HEK293 (cell line): ENCODE data around the gene UPP1.

ENCODE experiments used
- MEIS1 ChIP-seq: sonication (generic); formaldehyde crosslinking; IDR thresholded peaks from 2 replicates; pipeline ENCODE4 v1.8.1; 2022; ENCODE audit warnings: missing genetic modification reagents, mild to moderate bottlenecking, borderline replicate concordance
- PRDM1 ChIP-seq: fragments of 450-650 bp; formaldehyde crosslinking; IDR thresholded peaks from 2 replicates; pipeline ENCODE4; 2016; ENCODE audit warnings: missing biosample characterization, missing genetic modification characterization
- SP2 ChIP-seq: fragments of 450-650 bp; formaldehyde crosslinking; IDR thresholded peaks from 2 replicates; pipeline ENCODE4 v1.5.1; 2016; ENCODE audit warnings: missing biosample characterization, missing genetic modification characterization
- YY1 ChIP-seq: fragments of 450-650 bp; formaldehyde crosslinking; IDR thresholded peaks from 2 replicates; pipeline ENCODE4 v1.5.1; 2018; ENCODE audit warnings: missing biosample characterization, missing genetic modification characterization
- ZNF140 ChIP-seq: fragments of 450-650 bp; formaldehyde crosslinking; IDR thresholded peaks from 2 replicates; pipeline ENCODE4 v1.5.1; 2016; ENCODE audit warnings: missing biosample characterization, missing genetic modification characterization
- ZNF184 ChIP-seq: fragments of 450-650 bp; IDR thresholded peaks from 2 replicates; pipeline ENCODE4 v1.5.1; 2018; ENCODE audit warnings: missing biosample characterization, mild to moderate bottlenecking, missing genetic modification characterization
- ZNF214 ChIP-seq: fragments of 450-650 bp; formaldehyde crosslinking; IDR thresholded peaks from 2 replicates; pipeline ENCODE4 v1.5.1; 2017; ENCODE audit warnings: missing biosample characterization, mild to moderate bottlenecking, missing genetic modification characterization, borderline replicate concordance
- ZNF350 ChIP-seq: fragments of 450-650 bp; formaldehyde crosslinking; IDR thresholded peaks from 2 replicates; pipeline ENCODE4 v1.5.0; 2017; ENCODE audit warnings: missing biosample characterization, mild to moderate bottlenecking, missing genetic modification characterization
- ZNF701 ChIP-seq: fragments of 450-650 bp; formaldehyde crosslinking; IDR thresholded peaks from 2 replicates; pipeline ENCODE4 v1.5.1; 2016; ENCODE audit warnings: missing biosample characterization, missing genetic modification characterization
- TF ChIP-seq, protein P1 (sequence below): fragments of 450-650 bp; formaldehyde crosslinking; IDR thresholded peaks from 2 replicates; pipeline ENCODE4 v1.5.1; 2017; ENCODE audit warnings: missing biosample characterization, missing genetic modification characterization
- TF ChIP-seq, protein P2 (sequence below): fragments of 450-650 bp; formaldehyde crosslinking; IDR thresholded peaks from 2 replicates; pipeline ENCODE4 v1.5.1; 2016; ENCODE audit warnings: missing biosample characterization, missing genetic modification characterization
- TF ChIP-seq, protein P3 (sequence below): fragments of 450-650 bp; formaldehyde crosslinking; IDR thresholded peaks from 2 replicates; pipeline ENCODE4 v1.5.1; 2016; ENCODE audit warnings: missing biosample characterization, missing genetic modification characterization
- TF ChIP-seq, protein P4 (sequence below): IDR thresholded peaks from 2 replicates; pipeline ENCODE4 v1.6.1; 2011; ENCODE audit warnings: mild to moderate bottlenecking, low read depth, low read length, borderline replicate concordance
- TF ChIP-seq, protein P5 (sequence below): fragments of 450-650 bp; IDR thresholded peaks from 2 replicates; pipeline ENCODE4 v1.5.1; 2018; ENCODE audit warnings: missing biosample characterization, missing genetic modification characterization

DNA sequence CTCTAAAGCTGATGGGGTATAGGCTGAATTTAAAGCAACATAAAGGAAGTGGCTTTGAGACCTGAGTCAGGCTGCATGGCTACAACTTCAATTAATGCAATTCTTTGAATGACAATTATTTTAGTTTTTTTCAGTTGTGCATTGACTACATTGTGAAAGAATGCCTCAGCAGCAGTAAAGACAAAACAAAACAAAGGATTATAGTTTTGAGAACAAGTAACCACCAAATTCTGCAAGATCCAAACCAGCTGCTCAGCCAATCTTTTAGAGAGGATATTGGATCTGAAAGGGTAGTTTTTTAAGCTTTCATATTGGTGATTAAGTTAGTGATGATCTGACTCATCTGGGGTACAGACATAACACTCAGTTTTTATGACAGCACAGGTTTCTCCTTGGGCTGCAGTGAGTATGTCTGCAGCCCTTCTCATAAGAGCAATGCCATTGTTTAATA, 41.6 kb downstream of the UPP1 start:
- TF ChIP-seq YY1 (tag by site-specific recombination) (no peak), MEIS1 (CRISPR knock-in tag) (no peak), PRDM1 (no peak), ZNF214 (tag by site-specific recombination) (no peak), ZNF140 (tag by site-specific recombination) (no peak), ZNF701 (tag by site-specific recombination) (no peak), SP2 (tag by site-specific recombination) (no peak), ZNF350 (tag by site-specific recombination) (no peak), ZNF184 (tag by site-specific recombination) (no peak)
- TF ChIP-seq, protein P1, sequence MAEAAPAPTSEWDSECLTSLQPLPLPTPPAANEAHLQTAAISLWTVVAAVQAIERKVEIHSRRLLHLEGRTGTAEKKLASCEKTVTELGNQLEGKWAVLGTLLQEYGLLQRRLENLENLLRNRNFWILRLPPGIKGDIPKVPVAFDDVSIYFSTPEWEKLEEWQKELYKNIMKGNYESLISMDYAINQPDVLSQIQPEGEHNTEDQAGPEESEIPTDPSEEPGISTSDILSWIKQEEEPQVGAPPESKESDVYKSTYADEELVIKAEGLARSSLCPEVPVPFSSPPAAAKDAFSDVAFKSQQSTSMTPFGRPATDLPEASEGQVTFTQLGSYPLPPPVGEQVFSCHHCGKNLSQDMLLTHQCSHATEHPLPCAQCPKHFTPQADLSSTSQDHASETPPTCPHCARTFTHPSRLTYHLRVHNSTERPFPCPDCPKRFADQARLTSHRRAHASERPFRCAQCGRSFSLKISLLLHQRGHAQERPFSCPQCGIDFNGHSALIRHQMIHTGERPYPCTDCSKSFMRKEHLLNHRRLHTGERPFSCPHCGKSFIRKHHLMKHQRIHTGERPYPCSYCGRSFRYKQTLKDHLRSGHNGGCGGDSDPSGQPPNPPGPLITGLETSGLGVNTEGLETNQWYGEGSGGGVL (tag by site-specific recombination), result no peak
- TF ChIP-seq, protein P2, sequence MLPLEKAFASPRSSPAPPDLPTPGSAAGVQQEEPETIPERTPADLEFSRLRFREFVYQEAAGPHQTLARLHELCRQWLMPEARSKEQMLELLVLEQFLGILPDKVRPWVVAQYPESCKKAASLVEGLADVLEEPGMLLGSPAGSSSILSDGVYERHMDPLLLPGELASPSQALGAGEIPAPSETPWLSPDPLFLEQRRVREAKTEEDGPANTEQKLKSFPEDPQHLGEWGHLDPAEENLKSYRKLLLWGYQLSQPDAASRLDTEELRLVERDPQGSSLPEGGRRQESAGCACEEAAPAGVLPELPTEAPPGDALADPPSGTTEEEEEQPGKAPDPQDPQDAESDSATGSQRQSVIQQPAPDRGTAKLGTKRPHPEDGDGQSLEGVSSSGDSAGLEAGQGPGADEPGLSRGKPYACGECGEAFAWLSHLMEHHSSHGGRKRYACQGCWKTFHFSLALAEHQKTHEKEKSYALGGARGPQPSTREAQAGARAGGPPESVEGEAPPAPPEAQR (tag by site-specific recombination), result no peak
- TF ChIP-seq, protein P3, sequence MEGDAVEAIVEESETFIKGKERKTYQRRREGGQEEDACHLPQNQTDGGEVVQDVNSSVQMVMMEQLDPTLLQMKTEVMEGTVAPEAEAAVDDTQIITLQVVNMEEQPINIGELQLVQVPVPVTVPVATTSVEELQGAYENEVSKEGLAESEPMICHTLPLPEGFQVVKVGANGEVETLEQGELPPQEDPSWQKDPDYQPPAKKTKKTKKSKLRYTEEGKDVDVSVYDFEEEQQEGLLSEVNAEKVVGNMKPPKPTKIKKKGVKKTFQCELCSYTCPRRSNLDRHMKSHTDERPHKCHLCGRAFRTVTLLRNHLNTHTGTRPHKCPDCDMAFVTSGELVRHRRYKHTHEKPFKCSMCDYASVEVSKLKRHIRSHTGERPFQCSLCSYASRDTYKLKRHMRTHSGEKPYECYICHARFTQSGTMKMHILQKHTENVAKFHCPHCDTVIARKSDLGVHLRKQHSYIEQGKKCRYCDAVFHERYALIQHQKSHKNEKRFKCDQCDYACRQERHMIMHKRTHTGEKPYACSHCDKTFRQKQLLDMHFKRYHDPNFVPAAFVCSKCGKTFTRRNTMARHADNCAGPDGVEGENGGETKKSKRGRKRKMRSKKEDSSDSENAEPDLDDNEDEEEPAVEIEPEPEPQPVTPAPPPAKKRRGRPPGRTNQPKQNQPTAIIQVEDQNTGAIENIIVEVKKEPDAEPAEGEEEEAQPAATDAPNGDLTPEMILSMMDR, result no peak
- TF ChIP-seq, protein P4, sequence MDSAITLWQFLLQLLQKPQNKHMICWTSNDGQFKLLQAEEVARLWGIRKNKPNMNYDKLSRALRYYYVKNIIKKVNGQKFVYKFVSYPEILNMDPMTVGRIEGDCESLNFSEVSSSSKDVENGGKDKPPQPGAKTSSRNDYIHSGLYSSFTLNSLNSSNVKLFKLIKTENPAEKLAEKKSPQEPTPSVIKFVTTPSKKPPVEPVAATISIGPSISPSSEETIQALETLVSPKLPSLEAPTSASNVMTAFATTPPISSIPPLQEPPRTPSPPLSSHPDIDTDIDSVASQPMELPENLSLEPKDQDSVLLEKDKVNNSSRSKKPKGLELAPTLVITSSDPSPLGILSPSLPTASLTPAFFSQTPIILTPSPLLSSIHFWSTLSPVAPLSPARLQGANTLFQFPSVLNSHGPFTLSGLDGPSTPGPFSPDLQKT, result no peak
- TF ChIP-seq, protein P5, sequence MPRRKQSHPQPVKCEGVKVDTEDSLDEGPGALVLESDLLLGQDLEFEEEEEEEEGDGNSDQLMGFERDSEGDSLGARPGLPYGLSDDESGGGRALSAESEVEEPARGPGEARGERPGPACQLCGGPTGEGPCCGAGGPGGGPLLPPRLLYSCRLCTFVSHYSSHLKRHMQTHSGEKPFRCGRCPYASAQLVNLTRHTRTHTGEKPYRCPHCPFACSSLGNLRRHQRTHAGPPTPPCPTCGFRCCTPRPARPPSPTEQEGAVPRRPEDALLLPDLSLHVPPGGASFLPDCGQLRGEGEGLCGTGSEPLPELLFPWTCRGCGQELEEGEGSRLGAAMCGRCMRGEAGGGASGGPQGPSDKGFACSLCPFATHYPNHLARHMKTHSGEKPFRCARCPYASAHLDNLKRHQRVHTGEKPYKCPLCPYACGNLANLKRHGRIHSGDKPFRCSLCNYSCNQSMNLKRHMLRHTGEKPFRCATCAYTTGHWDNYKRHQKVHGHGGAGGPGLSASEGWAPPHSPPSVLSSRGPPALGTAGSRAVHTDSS, result no peak
